Measurements from ENCODE around the gene RCVRN.

The RCVRN gene

DNA sequence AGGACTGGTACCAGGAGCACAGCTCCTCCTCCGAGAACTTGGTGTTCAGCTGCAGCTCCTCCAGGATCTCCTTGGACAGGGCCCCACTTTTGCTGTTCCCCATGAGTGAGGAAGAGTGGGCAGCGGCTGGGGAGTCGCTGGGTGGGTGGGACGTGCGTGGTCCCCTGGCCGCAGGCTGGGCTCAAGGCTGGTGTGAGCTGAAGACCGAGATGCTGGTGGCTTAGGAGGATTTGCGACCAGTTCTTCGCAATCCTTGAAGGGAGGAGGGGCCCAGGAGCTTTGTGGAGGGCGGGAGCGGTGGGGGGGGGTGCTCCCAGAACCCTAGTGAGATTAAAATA, at the start of gene RCVRN:
Gene RCVRN (minus strand): TSS at position 194 of the 338 bp plus-strand sequence. CDS start 91 bp downstream, at position 103.
- DNase-seq: no peak

- DNase-seq: no peak
Measured at GRCh38 chr17:9953492-9953891, 48.4 kb upstream of the RCVRN start.

DNA sequence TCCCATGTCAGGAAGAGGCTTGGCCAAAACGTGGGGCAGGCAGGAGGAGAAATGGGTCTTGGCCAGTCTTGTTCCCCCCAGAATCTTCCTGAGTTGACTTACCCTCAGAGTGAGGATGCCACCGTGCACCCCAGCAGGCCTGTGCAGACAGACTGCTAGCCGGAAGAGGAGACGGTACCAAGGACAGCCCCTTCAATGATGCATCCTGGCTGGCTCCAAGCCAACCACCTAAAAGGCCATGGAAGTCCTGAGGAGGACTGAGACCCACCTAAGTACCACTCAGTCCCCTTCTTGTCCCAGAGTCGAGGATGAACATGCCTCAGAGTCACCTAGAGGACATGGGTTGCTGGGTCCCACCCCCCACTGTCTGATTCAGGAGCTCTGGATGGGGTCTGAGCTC, 46.7 kb upstream of the RCVRN start:
- DNase-seq: no peak

- no peak for DNase-seq
Measured at GRCh38 chr17:9948928-9949327, 43.9 kb upstream of the RCVRN start.

DNA sequence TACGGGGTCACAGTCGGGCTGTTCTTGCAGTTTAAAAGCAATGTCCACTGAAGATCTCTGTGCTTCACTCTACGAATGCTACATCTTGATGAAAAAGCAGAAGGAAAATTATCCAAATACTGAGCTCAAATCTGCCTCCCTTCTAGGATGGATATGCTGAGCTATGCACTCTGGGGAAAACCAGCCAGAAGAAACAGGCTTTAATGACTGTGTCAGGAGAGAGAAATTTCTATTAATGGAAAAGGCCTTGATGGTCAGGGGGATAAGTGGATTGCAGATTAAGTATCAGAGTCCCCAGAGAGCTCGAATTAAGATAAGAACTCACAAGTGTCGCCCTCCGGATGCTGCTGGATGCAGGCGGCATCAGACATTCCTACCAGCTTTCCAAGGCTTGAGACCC, 39.6 kb upstream of the RCVRN start:
- no peak for DNase-seq

DNA sequence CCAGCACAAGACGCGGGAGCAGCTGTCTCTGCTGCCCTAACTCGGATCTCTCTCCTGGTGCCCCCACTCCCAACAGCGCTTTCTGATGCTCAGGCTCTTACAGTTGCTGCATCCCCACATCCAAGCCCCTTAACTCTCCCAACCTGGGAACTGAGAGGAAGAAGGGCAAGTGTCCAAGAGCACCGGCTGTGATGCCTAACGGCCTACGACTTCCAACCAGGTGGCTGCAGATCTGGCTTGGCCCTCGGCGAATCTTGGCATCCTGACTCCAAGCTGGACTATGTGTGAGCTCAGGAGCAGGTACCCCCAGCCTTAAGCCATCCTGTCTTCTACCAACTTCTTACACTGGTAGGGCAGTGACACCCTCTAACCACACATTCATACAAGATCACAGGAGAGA, 38.3 kb upstream of the RCVRN start:
- DNase-seq: no peak

GRCh38 chr17:9942885-9943284, 37.8 kb upstream of the RCVRN start:
- DNase-seq: no peak

DNA sequence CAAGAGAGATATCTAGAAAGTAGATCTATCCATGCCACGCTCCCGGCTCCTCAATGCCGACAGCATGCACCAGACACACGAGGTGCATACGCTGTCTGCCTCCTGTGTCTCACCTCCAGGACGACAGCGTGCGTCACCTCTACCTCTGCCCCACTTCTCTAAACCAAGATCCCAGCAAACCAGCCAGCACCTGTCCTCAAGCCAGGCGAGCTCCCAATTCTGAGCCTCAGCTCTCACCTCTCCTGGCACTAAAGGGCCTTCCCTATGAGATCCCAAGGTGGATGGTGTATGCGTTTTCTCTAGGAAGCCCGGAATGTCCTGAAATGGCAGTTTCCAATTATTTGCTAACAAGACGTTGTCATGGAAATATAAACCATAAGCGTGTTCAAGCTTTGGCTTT, 36.2 kb upstream of the RCVRN start:
- DNase-seq: no peak

- no peak for DNase-seq
Measured at GRCh38 chr17:9940841-9941240, 35.8 kb upstream of the RCVRN start.

DNA sequence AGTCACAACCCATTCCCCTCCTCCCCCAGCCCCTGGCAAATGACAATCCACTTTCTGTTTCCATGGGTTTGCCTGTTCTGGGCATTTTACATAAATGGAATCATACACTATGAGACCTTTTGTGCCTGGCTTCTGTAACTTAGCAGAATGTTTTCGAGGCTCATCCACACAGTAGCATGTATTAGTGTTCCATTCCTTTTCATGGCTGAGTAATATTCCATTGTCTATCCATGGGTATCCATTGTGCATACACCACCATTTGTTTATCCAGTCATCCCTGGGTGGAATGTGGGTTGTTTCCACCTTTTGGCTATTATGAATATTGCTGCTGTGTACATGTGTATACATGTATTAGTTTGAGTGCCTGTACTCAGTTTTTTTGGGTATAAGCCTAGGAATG, 33.7 kb upstream of the RCVRN start:
- DNase-seq: no peak

GRCh38 chr17:9937901-9938300, 32.8 kb upstream of the RCVRN start:
- no peak for DNase-seq

DNA sequence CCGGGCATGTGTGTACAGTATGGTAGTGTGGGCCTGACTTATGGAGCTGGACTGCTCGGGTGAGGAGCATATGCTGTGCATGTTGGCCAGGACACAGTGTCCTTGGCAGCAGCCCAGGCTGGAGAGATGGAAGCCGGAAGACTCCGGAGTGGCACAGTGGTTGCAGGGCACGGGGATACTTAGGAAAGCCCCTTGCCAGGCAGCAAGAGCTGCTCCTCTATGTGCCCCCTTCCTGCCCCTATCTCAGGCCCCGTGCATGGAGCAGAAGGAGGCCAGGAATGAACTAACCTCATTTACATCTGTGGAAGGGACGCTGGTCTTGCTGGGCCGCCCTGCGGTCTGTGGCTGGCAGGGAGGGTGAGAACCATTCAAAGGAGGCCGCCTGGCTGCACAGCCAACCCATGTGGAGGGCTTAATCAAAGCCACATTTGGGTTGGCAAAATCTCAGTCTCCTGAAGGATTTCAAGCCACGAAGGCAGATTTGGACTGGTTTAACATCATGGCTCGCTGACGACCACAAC, 32.2 kb upstream of the RCVRN start:
- no peak for DNase-seq

- no peak for DNase-seq
Measured at GRCh38 chr17:9936095-9936494, 31.0 kb upstream of the RCVRN start.

DNA sequence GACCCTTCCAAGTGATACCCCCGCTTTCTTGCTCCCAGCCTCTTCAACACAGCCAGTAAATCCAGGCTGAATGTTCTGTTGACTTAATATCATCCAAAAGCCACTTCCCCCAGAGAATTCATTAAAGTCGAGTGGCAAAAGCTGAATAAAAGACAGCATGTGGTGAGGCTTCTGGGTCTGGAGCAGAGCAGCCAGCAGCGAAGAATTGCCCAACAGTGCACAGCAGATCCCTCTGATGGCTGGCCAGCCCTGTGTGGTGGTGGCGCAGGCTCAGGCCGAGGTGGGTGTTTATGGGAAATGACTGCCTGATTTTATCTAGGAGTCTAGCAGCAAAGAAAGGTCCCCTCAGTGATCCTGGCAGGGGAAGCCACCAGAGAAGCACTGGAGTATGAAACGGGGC, 30.3 kb upstream of the RCVRN start:
- DNase-seq: no peak

- no peak for DNase-seq
Measured at GRCh38 chr17:9934331-9934730, 29.3 kb upstream of the RCVRN start.

DNA sequence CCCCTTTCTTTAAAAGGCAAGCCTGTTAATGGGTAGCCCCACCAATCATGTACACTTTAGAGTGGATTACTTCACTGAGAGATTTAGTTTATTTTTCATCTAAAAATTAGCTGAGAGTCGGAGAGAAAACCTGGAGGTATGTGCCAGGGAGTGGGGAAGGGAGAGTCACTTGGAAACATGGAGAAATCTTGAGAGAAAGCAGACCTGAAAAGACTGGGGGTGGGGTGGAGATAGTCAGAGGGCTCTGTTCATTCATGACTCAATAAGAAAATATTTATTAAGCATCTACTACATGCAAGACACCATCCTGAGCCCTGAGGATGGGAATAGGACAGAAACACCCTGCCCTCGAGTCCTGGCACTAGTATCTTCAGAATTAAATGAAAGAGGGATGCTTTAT, 27.4 kb upstream of the RCVRN start:
- no peak for DNase-seq

- no peak for DNase-seq
Measured at GRCh38 chr17:9931144-9931741, 26.2 kb upstream of the RCVRN start.

DNA sequence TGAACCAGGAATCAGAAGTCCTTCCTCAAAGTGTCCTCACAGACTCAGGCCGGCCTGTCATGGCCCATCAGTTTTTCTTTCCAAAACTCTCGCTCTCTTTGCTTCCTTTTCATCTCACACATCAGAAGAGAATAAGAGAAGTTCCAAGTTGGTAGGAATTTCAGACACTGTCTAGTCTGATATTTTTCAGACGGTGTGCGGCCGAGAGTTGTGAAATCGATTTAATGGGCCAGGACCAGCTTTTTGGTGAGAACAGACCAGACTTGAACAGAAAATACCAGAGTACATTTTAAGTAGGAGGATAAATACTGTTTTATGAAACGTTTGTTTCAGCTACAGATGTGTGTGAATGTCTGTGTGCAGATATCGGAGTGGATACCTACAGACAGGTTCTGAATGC, 24.8 kb upstream of the RCVRN start:
- DNase-seq: no peak

DNA sequence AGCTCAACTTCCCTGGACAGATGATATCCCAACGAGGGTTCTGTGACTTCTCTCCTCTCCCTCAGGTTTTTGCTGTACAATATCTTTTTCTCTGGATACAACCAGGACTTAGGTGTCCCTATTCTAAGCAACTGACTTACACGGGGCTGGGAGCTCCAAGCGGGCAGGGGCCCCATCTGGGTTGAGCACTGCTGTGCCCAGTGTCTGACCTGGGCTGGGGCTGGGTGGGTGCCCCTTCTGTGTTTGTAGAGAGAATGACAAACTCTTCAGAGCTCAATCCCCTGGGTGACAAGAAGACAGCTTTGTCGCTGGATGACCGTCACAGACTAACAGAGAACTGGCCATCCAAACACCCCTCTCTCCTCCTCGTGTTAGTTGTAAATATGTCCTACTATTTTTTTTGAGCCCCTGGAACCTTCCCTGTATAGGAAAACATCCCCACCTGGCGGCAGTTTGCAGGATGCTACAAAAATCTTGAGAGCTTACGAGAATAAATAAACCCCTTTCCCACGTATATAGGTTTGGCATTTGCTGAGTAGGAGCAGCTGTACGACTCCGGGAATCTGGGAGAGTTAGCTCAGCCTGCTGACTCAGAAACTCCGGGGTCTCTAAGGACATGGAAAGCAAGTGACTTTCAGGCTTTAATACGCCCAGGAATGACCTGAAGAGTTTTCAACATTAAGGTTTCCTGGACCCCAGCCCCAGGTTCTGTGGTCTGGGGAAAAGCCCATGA, 23.7 kb upstream of the RCVRN start:
- peak in 1 of 3 experiments; percentile 12 for DNase-seq

DNA sequence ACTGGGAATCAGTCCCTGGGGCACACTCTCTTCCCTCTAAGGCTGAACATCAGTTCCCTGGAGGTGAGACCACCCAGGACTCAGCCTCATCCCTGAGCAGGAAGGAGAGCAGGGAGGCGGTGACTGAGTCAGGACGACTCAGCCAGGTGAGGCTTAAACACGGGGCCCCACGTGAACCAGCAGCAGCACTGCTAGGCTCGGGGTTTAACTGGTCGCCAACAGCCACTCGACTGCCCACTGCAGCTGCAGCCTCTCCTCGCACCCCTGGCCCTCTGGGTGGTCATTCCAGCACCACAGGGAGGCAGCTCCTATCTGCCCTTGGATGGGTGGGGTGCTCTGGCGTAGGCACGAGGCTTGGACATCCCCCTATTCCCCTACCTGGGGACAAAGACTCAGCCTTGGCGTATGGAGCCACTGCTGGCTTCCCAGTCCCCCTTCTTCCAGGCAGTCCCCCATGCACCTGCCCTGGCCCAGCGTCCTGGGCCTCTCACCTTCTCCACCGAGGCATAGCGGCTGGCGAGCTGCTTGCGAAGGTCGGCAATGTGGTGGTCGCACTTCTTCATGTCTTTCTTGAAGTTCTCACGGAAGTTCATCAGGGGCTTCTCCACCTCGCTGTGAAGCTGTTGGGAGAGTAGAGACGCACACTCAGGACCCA, 21.2 kb upstream of the RCVRN start:
- DNase-seq: no peak

- DNase-seq: no peak
Measured at GRCh38 chr17:9925457-9925856, 20.4 kb upstream of the RCVRN start.

- DNase-seq: peak; percentile 18 to 68 (median 47)
Measured at GRCh38 chr17:9924735-9925191, 19.7 kb upstream of the RCVRN start.

- no peak for DNase-seq
Measured at GRCh38 chr17:9922012-9922848, 17.2 kb upstream of the RCVRN start.
